Liver (tissue), 3 donors: ENCODE data around the gene POU5F1.

ENCODE experiments used
- EGR1 ChIP-seq, 2 donors: IDR thresholded peaks; 2 replicates each; pipeline ENCODE4 v1.6.1; 2016 to 2018; ENCODE audit warnings: antibody characterized with exemption in 2 of 2, low read depth in 2 of 2
- GABPA ChIP-seq, 2 donors: IDR thresholded peaks in 1 of 2; conservative IDR thresholded peaks in 1 of 2; 2 replicates each; pipeline ENCODE4 v1.6.1; 2016; ENCODE audit warnings: antibody characterized with exemption in 2 of 2, mild to moderate bottlenecking in 1 of 2, moderate library complexity in 1 of 2
- HNF4A ChIP-seq, 2 donors: conservative IDR thresholded peaks; 2 replicates each; pipeline ENCODE4 v1.6.1; 2016; ENCODE audit warnings: antibody characterized with exemption in 2 of 2, mild to moderate bottlenecking in 2 of 2
- RAD21 ChIP-seq, 2 donors: IDR thresholded peaks; 2 replicates each; pipeline ENCODE4 v1.6.1; 2016; ENCODE audit warnings: antibody characterized with exemption in 2 of 2, mild to moderate bottlenecking in 2 of 2
- RXRA ChIP-seq, 2 donors: IDR thresholded peaks; 2 replicates each; pipeline ENCODE4 v1.6.1; 2017 to 2018; ENCODE audit warnings: antibody characterized with exemption in 2 of 2, mild to moderate bottlenecking in 1 of 2
- TAF1 ChIP-seq: conservative IDR thresholded peaks from 2 replicates; pipeline ENCODE4 v1.6.1; 2016; ENCODE audit warnings: antibody characterized with exemption, mild to moderate bottlenecking
- YY1 ChIP-seq: IDR thresholded peaks from 2 replicates; pipeline ENCODE4 v1.6.1; 2016; ENCODE audit warnings: antibody characterized with exemption, mild to moderate bottlenecking
- TF ChIP-seq, protein P1 (sequence below): fragments of 150-350 bp; IDR thresholded peaks from 2 replicates; pipeline ENCODE4 v1.5.1; 2017; ENCODE audit warnings: improper control_type of control experiment, low read depth, low read length; ENCODE audit not compliant: missing input control
- TF ChIP-seq, protein P2 (sequence below): IDR thresholded peaks from 2 replicates; pipeline ENCODE4 v1.6.1; 2016; ENCODE audit warnings: antibody characterized with exemption
- TF ChIP-seq, protein P3 (sequence below): IDR thresholded peaks from 2 replicates; pipeline ENCODE4 v1.6.1; 2016; ENCODE audit warnings: antibody characterized with exemption
- TF ChIP-seq, protein P4 (sequence below): IDR thresholded peaks from 2 replicates; pipeline ENCODE4 v1.6.1; 2016; ENCODE audit warnings: antibody characterized with exemption
- TF ChIP-seq, protein P5 (sequence below): IDR thresholded peaks from 2 replicates; pipeline ENCODE4 v1.6.1; 2016; ENCODE audit warnings: antibody characterized with exemption, mild to moderate bottlenecking
- donor health status: healthy.
- donor health status: healthy.

DNA sequence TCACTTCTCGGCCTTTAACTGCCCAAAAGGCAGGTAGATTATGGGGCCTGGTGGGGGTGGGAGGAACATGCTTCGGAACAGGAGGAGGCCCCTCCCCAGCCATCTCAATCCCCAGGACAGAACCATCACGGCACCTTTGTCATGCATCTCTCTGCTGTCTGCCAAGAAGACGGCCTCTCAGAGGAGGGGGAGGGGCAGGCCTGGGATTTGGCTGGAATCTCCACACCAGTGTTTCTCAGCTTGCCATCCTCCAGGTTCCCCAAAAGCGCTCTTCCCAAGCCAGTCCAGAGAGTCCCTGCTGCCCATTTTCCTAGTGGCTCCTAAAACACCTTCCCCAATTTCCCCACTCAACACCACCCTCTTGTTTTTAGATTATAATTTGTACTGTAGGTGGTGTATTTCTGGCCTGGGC, 2.5 kb upstream of the POU5F1 start:
- TF ChIP-seq, protein P1, sequence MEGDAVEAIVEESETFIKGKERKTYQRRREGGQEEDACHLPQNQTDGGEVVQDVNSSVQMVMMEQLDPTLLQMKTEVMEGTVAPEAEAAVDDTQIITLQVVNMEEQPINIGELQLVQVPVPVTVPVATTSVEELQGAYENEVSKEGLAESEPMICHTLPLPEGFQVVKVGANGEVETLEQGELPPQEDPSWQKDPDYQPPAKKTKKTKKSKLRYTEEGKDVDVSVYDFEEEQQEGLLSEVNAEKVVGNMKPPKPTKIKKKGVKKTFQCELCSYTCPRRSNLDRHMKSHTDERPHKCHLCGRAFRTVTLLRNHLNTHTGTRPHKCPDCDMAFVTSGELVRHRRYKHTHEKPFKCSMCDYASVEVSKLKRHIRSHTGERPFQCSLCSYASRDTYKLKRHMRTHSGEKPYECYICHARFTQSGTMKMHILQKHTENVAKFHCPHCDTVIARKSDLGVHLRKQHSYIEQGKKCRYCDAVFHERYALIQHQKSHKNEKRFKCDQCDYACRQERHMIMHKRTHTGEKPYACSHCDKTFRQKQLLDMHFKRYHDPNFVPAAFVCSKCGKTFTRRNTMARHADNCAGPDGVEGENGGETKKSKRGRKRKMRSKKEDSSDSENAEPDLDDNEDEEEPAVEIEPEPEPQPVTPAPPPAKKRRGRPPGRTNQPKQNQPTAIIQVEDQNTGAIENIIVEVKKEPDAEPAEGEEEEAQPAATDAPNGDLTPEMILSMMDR, result no peak
- TF ChIP-seq, protein P2, sequence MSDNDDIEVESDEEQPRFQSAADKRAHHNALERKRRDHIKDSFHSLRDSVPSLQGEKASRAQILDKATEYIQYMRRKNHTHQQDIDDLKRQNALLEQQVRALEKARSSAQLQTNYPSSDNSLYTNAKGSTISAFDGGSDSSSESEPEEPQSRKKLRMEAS, result no peak
- TF ChIP-seq RXRA (IDR thresholded peaks at IDR 0.05) (no peak), RAD21 (IDR thresholded peaks at IDR 0.05) (no peak), YY1 (no peak), EGR1 (IDR thresholded peaks at IDR 0.05; ENCODE audit: low read depth in 2 of 2) (no peak), HNF4A (conservative IDR thresholded peaks at IDR 0.05) (no peak), TAF1 (no peak), GABPA (IDR thresholded peaks at IDR 0.05 in 1 of 2, conservative IDR thresholded peaks at IDR 0.05 in 1 of 2) (no peak)
- TF ChIP-seq, protein P3, sequence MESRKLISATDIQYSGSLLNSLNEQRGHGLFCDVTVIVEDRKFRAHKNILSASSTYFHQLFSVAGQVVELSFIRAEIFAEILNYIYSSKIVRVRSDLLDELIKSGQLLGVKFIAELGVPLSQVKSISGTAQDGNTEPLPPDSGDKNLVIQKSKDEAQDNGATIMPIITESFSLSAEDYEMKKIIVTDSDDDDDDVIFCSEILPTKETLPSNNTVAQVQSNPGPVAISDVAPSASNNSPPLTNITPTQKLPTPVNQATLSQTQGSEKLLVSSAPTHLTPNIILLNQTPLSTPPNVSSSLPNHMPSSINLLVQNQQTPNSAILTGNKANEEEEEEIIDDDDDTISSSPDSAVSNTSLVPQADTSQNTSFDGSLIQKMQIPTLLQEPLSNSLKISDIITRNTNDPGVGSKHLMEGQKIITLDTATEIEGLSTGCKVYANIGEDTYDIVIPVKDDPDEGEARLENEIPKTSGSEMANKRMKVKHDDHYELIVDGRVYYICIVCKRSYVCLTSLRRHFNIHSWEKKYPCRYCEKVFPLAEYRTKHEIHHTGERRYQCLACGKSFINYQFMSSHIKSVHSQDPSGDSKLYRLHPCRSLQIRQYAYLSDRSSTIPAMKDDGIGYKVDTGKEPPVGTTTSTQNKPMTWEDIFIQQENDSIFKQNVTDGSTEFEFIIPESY, result no peak
- TF ChIP-seq, protein P4, sequence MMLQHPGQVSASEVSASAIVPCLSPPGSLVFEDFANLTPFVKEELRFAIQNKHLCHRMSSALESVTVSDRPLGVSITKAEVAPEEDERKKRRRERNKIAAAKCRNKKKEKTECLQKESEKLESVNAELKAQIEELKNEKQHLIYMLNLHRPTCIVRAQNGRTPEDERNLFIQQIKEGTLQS, result no peak
- TF ChIP-seq, protein P5, sequence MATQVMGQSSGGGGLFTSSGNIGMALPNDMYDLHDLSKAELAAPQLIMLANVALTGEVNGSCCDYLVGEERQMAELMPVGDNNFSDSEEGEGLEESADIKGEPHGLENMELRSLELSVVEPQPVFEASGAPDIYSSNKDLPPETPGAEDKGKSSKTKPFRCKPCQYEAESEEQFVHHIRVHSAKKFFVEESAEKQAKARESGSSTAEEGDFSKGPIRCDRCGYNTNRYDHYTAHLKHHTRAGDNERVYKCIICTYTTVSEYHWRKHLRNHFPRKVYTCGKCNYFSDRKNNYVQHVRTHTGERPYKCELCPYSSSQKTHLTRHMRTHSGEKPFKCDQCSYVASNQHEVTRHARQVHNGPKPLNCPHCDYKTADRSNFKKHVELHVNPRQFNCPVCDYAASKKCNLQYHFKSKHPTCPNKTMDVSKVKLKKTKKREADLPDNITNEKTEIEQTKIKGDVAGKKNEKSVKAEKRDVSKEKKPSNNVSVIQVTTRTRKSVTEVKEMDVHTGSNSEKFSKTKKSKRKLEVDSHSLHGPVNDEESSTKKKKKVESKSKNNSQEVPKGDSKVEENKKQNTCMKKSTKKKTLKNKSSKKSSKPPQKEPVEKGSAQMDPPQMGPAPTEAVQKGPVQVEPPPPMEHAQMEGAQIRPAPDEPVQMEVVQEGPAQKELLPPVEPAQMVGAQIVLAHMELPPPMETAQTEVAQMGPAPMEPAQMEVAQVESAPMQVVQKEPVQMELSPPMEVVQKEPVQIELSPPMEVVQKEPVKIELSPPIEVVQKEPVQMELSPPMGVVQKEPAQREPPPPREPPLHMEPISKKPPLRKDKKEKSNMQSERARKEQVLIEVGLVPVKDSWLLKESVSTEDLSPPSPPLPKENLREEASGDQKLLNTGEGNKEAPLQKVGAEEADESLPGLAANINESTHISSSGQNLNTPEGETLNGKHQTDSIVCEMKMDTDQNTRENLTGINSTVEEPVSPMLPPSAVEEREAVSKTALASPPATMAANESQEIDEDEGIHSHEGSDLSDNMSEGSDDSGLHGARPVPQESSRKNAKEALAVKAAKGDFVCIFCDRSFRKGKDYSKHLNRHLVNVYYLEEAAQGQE, result no peak
